Large intestine (tissue), 3 donors: ENCODE data around the gene TANGO2. TPM values are rescaled to one million over a fixed set of nuclear protein-coding genes. Genes with fewer than 3 reads are reported as not detected.

Experiments used
- DNase-seq, 2 donors: peaks; one replicate each; pipeline versions ENCODE4 v3.0.0 to v3.0.0-alpha.2; 2013
- H3K27ac ChIP-seq: one replicate; pipeline ENCODE4 v1.5.1; 2013; ENCODE audit warnings: low read length
- H3K27me3 ChIP-seq: 2 replicates; pipeline ENCODE4 v1.6.1; 2013; ENCODE audit warnings: low read length; ENCODE audit not compliant: control insufficient read depth, insufficient read depth
- H3K36me3 ChIP-seq: 2 replicates; pipeline ENCODE4 v1.6.1; 2013; ENCODE audit warnings: low read length; ENCODE audit not compliant: control insufficient read depth, insufficient read depth
- H3K4me1 ChIP-seq: one replicate; pipeline ENCODE4 v1.6.1; 2013; ENCODE audit warnings: low read length; ENCODE audit not compliant: control insufficient read depth, insufficient read depth
- H3K4me3 ChIP-seq: one replicate; pipeline ENCODE4 v1.5.1; 2013; ENCODE audit warnings: low read length
- H3K9me3 ChIP-seq: one replicate; pipeline ENCODE4 v1.6.1; 2013; ENCODE audit warnings: mild to moderate bottlenecking, low read depth, low read length, moderate library complexity; ENCODE audit not compliant: control insufficient read depth
- WGBS: methylation state at CpG from one replicate; pipeline ENCODE4 v1.1.5; 2013; ENCODE audit warnings: low lambda C conversion rate; ENCODE audit not compliant: insufficient coverage; 5-methylcytosine and 5-hydroxymethylcytosine counted together
- polyA plus RNA-seq: library from polyadenylated mRNA; unstranded; fragments of 120-200 nt; gene quantifications from one replicate; pipeline ENCODE4 v1.2.1, GENCODE V29; 2013

Gene TANGO2
- polyA plus RNA-seq, 1 donor, result 16.5 TPM

DNA sequence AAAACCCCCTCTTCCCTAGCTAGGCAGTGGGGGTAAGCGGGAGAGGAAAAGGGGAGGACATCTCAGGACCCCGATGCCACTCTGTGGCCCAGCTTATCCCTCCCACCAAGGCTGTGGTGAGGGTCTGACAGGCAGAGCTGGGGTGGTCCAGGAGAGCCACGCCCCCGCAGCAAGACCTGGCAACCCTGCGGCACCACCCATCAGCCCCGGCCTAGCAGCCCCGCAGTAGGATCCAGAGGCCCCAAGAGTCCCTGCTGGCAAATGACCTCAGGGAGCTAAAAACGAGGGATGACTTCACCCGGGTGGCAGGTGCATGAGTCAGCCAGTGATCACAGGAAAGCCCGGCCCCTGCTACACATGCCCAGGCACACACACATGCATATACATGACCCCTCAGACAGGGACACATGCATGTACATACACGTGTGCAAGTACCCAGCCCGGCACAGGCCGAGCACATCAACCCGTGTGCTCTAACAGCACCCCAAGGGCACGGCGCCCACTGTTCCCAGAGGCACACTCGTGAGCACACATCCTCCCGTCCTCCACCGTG lies 36.6 kb upstream of the TANGO2 start:
- Histone ChIP-seq H3K4me1 (peaks cover 10% of the 10 kb centered on the region), H3K36me3 (peaks cover 14% of the 10 kb centered on the region), H3K9me3 (no peaks in the 10 kb centered on the region), H3K27me3 (no peaks in the 10 kb centered on the region), H3K4me3 (no peak overlapping the region), H3K27ac (no peak overlapping the region)
- no peak for DNase-seq
- no CpG with 5 or more reads among the region's 19 CpGs for WGBS

DNA sequence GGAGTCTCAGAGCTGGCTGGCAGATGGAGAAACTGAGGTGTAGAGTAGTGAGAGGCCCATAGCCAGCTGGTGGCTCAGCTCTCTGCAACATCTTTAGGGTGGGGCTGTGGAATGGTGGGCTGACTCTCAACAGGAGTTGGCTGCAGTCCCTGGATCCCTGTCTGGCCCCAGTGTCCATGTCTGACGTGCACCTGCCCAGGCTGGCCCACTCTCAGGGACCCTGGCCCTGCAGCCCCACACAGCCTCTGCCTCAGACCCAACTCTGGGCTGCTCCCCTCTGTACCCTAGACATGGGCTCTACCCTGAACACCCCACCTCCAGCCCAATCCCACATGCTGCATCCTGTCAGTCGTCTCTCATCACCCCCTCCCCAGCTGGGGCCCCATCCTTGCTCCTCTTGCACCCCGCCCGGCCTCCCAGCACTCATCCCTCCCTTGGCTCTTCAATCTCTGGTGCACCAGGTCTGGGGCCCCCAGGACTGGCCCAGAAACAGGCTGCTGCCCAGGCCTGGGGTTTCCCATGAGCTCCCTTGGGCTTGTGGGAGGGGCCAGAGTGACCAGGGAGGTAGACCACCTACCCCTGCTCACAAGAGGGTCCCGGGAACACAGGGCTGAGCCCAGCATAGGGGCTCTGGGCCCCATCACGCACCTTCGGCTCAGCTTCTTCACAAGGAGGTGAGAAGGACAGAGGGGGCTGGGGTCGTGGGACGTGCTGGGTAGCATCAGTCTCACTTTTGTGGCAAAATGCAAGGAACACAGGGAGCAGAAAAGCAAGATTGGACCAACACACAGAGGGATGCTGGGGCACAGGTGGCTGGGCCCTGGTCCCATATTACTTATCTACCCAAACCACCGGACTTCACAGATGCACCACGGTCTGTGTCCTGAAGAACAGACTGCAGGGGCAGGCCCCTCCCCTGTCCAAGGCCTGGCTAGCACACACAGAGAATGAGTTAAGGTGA lies 35.8 kb upstream of the TANGO2 start:
- Histone ChIP-seq H3K36me3 (peaks cover 10% of the 10 kb centered on the region), H3K9me3 (no peaks in the 10 kb centered on the region), H3K4me1 (peaks cover 10% of the 10 kb centered on the region), H3K27ac (no peak overlapping the region), H3K4me3 (no peak overlapping the region), H3K27me3 (no peaks in the 10 kb centered on the region)
- WGBS, result no CpG with 5 or more reads among the region's 11 CpGs
- DNase-seq, result no peak

DNA sequence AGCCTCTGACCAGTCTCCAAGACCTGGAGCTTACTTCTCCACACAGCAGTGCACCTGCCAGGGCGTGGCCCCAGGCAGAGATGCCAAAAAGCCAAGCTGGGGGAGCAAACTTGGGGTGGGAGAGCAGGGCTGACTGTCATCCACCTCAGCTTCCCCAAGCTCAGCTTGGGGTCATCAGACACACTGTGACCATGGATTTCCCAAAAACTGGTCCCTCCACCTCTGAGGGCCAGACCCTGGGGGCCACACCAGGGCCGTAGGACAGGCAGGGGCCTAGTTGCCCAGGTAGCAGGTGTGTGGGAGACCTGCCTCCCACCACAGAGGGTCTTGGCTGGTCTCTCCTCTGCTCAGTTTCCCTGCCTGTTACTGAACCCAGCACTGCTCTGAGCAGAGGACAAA lies 34.9 kb upstream of the TANGO2 start:
- H3K9me3 ChIP-seq, result no peaks in the 10 kb centered on the region
- H3K27ac ChIP-seq, result no peak overlapping the region
- H3K27me3 ChIP-seq, result no peaks in the 10 kb centered on the region
- H3K4me3 ChIP-seq, result peak overlapping the region; percentile 54
- H3K4me1 ChIP-seq, result peaks cover 10% of the 10 kb centered on the region
- H3K36me3 ChIP-seq, result peaks cover 2% of the 10 kb centered on the region
- no CpG with 5 or more reads among the region's 2 CpGs for WGBS
- no peak for DNase-seq

DNA sequence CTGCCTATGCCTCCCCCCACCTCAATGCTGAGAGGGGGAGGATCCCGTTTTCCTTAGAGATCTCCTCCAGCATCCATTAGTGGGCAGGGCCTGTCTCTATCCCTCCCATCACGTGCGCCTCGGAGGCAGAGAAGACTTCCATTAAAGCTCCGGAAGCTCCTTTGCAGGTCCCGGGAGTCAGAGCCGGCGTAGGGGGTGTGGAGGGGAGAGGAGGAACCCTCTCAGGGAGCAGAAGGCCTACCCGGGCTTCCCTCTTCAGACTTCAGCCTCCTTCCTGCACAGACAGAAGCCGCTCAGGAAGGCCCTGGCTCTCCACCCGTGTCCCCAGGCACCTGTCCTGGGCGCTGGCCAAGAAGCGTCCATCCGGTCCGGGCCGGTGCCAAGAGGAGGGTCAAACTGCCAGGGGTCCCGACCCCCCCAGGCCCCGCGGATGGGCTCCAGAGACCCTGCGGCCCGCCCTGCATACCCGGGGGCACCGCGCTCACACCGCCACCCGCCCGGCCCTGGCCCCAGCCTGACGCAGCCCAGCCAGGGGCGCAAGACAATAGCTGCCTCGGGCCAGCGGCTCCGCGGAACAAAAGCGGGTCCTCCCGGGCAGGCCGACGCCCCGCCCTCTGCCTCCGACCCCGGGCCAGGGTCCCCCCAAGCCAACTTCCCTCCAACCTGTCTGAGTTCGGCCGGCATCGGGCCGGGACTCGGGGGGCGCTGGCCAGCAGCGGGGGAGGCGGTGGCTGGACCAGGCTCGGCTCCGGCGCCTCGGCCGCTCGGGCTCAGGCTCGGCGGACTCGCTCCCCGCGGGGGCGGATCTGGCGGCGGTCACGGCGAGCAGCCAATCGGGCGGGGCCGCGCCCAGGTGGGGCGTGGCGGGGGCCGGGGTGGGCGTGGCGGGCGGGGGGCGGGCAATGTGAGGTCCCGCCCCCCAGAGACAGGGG lies 34.2 kb upstream of the TANGO2 start:
- peaks cover 10% of the 10 kb centered on the region for H3K4me1 ChIP-seq
- H3K27ac ChIP-seq, result peak overlapping the region; percentile 23
- no peaks in the 10 kb centered on the region for H3K36me3 ChIP-seq
- no peaks in the 10 kb centered on the region for H3K27me3 ChIP-seq
- no CpG with 5 or more reads among the region's 76 CpGs for WGBS
- H3K9me3 ChIP-seq, result no peaks in the 10 kb centered on the region
- H3K4me3 ChIP-seq, result peak overlapping the region; percentile 54
- peak; percentile 69 to 76 for DNase-seq

DNA sequence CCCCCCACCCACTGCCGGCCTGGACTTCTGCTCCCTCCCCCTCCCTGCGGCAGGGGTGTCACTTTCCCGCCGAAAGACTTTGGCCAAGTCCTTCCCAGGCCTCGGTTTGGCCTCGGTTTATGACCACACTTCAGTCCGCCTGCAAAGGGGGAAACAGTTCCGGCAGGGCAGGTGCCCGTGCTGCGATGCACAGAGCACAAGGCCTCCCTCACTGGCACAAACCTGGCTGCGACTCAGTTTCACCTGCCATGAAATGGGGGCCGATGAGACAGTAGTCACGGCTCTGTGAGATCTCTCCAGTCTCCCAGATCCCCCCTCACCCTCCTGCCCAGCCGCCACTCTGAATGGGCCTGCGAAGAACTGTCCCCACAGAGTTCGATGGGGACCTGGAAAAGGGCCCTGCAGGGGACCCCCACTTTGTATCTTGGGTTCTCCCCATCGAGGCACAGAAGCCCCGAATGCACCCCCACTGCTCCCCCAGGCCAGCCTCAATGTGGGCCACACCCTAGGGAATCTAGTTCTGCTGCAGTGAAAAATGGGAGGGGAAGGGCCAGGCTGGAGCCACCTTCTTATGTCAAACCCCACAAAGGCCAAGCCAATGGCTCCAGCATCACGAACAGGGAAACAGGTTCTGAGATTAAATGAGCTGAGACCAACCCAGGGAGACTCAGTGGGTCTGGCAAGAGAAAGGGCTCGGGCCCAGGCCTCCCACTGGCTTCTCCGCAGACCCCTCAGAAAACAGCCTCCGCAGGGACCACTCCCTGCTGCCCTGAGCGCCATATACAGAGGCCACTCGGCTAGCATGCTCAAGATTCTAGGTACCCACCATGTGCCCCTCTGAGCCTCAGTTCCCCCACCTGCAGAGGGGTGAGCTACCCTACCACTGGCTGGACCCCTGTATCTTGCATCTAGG lies 33.3 kb upstream of the TANGO2 start:
- Histone ChIP-seq H3K27ac (no peak overlapping the region), H3K9me3 (no peaks in the 10 kb centered on the region), H3K36me3 (no peaks in the 10 kb centered on the region), H3K4me1 (peaks cover 10% of the 10 kb centered on the region), H3K27me3 (no peaks in the 10 kb centered on the region), H3K4me3 (no peak overlapping the region)
- DNase-seq, result peak in 1 of 2 donors; percentile 43
- no CpG with 5 or more reads among the region's 24 CpGs for WGBS

DNA sequence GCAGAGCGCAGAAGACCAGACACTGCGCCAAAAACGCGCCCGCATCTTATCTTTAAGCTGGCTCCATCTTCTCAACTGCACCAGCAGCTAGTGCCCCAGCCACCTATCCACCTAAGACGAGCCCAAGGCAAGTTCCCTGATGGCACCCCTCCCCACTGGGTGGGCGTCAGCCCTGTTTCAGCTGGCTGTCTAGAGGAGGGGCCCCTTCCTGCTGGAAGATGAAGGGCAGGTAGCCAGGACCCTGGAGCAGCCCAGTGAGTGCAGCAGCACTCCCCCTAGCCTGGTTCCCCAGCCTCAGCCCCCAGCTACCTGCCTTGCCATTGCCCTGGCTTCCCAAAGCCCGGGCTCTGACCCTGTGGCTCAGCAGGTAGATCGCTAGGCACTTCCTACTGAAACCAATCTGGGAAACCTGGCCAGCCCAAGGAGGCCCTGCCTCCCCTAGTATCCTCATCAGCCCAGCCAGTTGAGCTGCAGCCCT lies 32.5 kb upstream of the TANGO2 start:
- Histone ChIP-seq H3K4me3 (no peak overlapping the region), H3K9me3 (no peaks in the 10 kb centered on the region), H3K27me3 (no peaks in the 10 kb centered on the region), H3K4me1 (peaks cover 10% of the 10 kb centered on the region), H3K27ac (no peak overlapping the region), H3K36me3 (no peaks in the 10 kb centered on the region)
- WGBS, result no CpG with 5 or more reads among the region's 9 CpGs
- DNase-seq, result no peak

DNA sequence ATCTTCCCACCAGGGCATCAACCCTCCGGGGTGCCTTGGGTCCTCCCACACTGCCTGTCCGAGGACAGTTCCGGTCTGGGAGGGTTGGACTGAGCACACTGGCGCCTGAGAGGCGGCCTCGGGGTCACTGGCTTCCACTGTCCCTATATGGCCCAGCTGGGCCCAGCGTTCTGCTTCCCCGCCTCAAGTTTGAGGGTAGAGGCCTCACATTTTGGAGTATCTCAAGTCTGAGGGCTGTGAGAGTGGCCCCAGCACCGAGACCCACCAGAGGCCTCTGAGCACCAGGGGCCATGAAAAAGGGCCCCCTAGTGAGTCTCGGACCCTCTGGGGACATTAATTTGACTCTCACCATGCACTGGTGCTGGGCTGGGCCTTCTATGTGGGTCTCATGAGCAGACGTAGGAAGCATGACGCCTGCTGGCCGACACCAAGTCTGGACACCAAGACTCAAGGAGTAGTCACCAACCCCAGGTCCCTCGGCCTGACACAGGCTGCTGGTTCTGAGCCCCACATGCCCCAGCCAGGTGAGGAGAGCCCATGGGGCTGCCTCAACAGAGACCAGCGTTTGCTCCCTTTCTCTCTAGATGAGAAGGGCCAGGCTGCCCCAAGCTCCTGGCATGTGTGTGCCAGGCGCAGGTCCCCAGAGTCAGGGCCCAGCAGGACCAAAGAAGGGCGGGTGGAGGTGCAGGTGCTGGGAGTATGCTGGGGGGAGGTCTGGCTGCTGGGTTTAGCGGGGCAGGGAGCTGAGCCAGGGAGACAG lies 31.8 kb upstream of the TANGO2 start:
- no peaks in the 10 kb centered on the region for H3K9me3 ChIP-seq
- DNase-seq, result no peak
- no peak overlapping the region for H3K27ac ChIP-seq
- H3K27me3 ChIP-seq, result no peaks in the 10 kb centered on the region
- H3K4me1 ChIP-seq, result peaks cover 10% of the 10 kb centered on the region
- no CpG with 5 or more reads among the region's 18 CpGs for WGBS
- H3K36me3 ChIP-seq, result no peaks in the 10 kb centered on the region
- H3K4me3 ChIP-seq, result no peak overlapping the region

DNA sequence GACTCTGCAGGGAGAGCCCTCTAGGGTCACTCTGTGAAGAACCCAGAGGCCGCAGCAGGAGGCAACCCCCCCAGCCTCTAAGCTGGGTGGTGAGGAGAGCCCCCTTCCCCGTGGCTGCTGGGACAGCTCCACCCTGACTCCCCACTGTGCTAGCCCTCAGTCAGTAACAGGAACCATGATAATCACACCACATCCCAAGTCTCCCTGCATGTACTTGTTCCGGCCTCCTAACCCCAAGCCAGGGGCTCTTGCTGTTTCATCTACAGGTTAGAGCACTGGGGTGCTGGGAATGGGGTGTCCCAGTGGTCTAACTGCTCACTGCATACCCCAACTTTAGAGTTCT lies 31.2 kb upstream of the TANGO2 start:
- Histone ChIP-seq H3K9me3 (no peaks in the 10 kb centered on the region), H3K27ac (no peak overlapping the region), H3K4me1 (peaks cover 10% of the 10 kb centered on the region), H3K4me3 (no peak overlapping the region), H3K36me3 (no peaks in the 10 kb centered on the region), H3K27me3 (no peaks in the 10 kb centered on the region)
- no peak for DNase-seq
- no CpG with 5 or more reads among the region's 3 CpGs for WGBS

DNA sequence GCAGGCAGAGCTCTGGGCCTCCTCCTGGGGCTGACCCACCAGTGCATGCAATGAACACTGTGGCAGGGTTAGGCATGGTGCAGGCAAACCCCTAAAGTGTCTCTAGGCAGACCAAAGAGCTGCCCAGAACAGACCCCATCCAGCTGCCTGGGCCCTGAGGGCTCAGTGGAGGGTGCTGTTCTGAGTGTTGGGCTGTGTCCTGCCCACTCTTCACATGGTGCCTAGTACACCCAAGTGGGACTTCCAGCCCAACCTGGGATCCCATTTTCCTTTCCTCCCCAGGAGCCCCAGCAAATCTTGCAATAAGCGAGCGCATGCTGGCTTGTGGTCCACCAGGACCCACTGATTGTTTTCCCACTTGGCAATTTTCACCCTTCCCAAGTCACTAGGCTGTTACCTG lies 30.7 kb upstream of the TANGO2 start:
- Histone ChIP-seq H3K9me3 (no peaks in the 10 kb centered on the region), H3K27me3 (no peaks in the 10 kb centered on the region), H3K27ac (no peak overlapping the region), H3K4me3 (no peak overlapping the region), H3K36me3 (no peaks in the 10 kb centered on the region), H3K4me1 (peaks cover 10% of the 10 kb centered on the region)
- DNase-seq, result no peak
- no CpG with 5 or more reads among the region's 2 CpGs for WGBS
